ENCODE results near the gene NEURL1. TPM values are rescaled to one million over a fixed set of nuclear protein-coding genes. Genes with fewer than 3 reads are reported as not detected.
"Not testable (repeated sequence)": the region's sequence is repeated elsewhere in the genome, so short reads cannot be mapped to it uniquely, and the experiment has no call there.

The NEURL1 gene
- total RNA-seq, 2 donors from 2014 or later = 0.37 to 0.38 TPM

GRCh38 chr10:103479135-103479534 lies 14.4 kb upstream of the NEURL1 start, which contains the start of gene CALHM3:
CALHM3 (minus strand) TSS chr10:103479240; CDS start chr10:103479032, 208 bp downstream.
- Mint-ChIP-seq H3K27ac (no peak within 1 kb of the TSS), H3K36me3 (ENCODE audit: low read depth) (no peaks in the 10 kb centered on the region), H3K4me1 (peaks cover 5% of the 10 kb centered on the region), H3K4me3 (no peak within 1 kb of the TSS), H3K9me3 (no peaks in the 10 kb centered on the region), H3K27me3 (ENCODE audit: insufficient read depth) (no peaks in the 10 kb centered on the region)
- H3K4me1 ChIP-seq (ENCODE audit: control insufficient read depth, insufficient read depth, low read length) = peaks cover 4% of the 10 kb centered on the region
- H3K27ac ChIP-seq (ENCODE audit: low read depth, low read length) = no peak within 1 kb of the TSS
- H3K9me3 ChIP-seq (ENCODE audit: control insufficient read depth, low read length) = no peaks in the 10 kb centered on the region
- no peak for TF ChIP-seq CTCF (conservative IDR thresholded peaks at IDR 0.05)
- no peaks in the 10 kb centered on the region for H3K27me3 ChIP-seq (ENCODE audit: control insufficient read depth, insufficient read depth, low read length, poor library complexity, severe bottlenecking)
- no peak for DNase-seq
- 78 to 87% methylated on average over 1 to 7 of the region's 7 CpGs for WGBS, 2 experiments (ENCODE audit: insufficient coverage in 1 of 2, insufficient read length in 1 of 2)
- no peaks in the 10 kb centered on the region for H3K36me3 ChIP-seq (ENCODE audit: control insufficient read depth, insufficient read depth, low read length)
- no peak within 1 kb of the TSS for H3K4me3 ChIP-seq (ENCODE audit: low read length)
- no peak within 1 kb of the TSS for H3K9ac ChIP-seq (ENCODE audit: extremely low read depth, low read length, poor library complexity, severe bottlenecking)

GRCh38 chr10:103480521-103480920 lies 13.0 kb upstream of the NEURL1 start:
- WGBS, 2 experiments (ENCODE audit: insufficient coverage in 1 of 2, insufficient read length in 1 of 2) = 90 to 100% methylated on average over 2 to 5 of the region's 5 CpGs
- H3K27ac Mint-ChIP-seq = no peak overlapping the region

GRCh38 chr10:103481974-103482531 lies 11.5 kb upstream of the NEURL1 start:
- Mint-ChIP-seq H3K27me3 (ENCODE audit: insufficient read depth) (peaks cover 3% of the 10 kb centered on the region), H3K36me3 (ENCODE audit: low read depth) (no peaks in the 10 kb centered on the region), H3K4me3 (no peak overlapping the region), H3K9me3 (no peaks in the 10 kb centered on the region), H3K4me1 (no peaks in the 10 kb centered on the region), H3K27ac (no peak overlapping the region)
- H3K9me3 ChIP-seq (ENCODE audit: control insufficient read depth, low read length) = no peaks in the 10 kb centered on the region
- no peaks in the 10 kb centered on the region for H3K27me3 ChIP-seq (ENCODE audit: control insufficient read depth, insufficient read depth, low read length, poor library complexity, severe bottlenecking)
- no peak overlapping the region for H3K9ac ChIP-seq (ENCODE audit: extremely low read depth, low read length, poor library complexity, severe bottlenecking)
- no peaks in the 10 kb centered on the region for H3K4me1 ChIP-seq (ENCODE audit: control insufficient read depth, insufficient read depth, low read length)
- H3K4me3 ChIP-seq (ENCODE audit: low read length) = no peak overlapping the region
- no peaks in the 10 kb centered on the region for H3K36me3 ChIP-seq (ENCODE audit: control insufficient read depth, insufficient read depth, low read length)
- DNase-seq = no peak
- no peak overlapping the region for H3K27ac ChIP-seq (ENCODE audit: low read depth, low read length)
- peak; percentile 78 for TF ChIP-seq CTCF (conservative IDR thresholded peaks at IDR 0.05)
- WGBS, 2 experiments (ENCODE audit: insufficient coverage in 1 of 2, insufficient read length in 1 of 2) = 76 to 80% methylated on average over 10 to 11 of the region's 12 CpGs

More at GRCh38 chr10:103480521-103480920, 13.0 kb upstream of the NEURL1 start:
- Mint-ChIP-seq H3K4me1 (peaks cover 5% of the 10 kb centered on the region), H3K27me3 (ENCODE audit: insufficient read depth) (no peaks in the 10 kb centered on the region), H3K4me3 (no peak overlapping the region), H3K9me3 (no peaks in the 10 kb centered on the region), H3K36me3 (ENCODE audit: low read depth) (no peaks in the 10 kb centered on the region)
- Histone ChIP-seq H3K4me1 (ENCODE audit: control insufficient read depth, insufficient read depth, low read length) (peaks cover 4% of the 10 kb centered on the region), H3K27ac (ENCODE audit: low read depth, low read length) (no peak overlapping the region), H3K9ac (ENCODE audit: extremely low read depth, low read length, poor library complexity, severe bottlenecking) (no peak overlapping the region), H3K4me3 (ENCODE audit: low read length) (no peak overlapping the region), H3K27me3 (ENCODE audit: control insufficient read depth, insufficient read depth, low read length, poor library complexity, severe bottlenecking) (no peaks in the 10 kb centered on the region), H3K36me3 (ENCODE audit: control insufficient read depth, insufficient read depth, low read length) (no peaks in the 10 kb centered on the region), H3K9me3 (ENCODE audit: control insufficient read depth, low read length) (no peaks in the 10 kb centered on the region)
- no peak for TF ChIP-seq CTCF (conservative IDR thresholded peaks at IDR 0.05)
- DNase-seq = no peak

- not testable (repeated sequence) for DNase-seq; H3K27ac ChIP-seq (ENCODE audit: low read depth, low read length); H3K9ac ChIP-seq (ENCODE audit: extremely low read depth, low read length, poor library complexity, severe bottlenecking); H3K4me1 ChIP-seq (ENCODE audit: control insufficient read depth, insufficient read depth, low read length); H3K9me3 ChIP-seq (ENCODE audit: control insufficient read depth, low read length); H3K9me3 Mint-ChIP-seq; H3K36me3 Mint-ChIP-seq (ENCODE audit: low read depth); H3K4me3 Mint-ChIP-seq; H3K27ac Mint-ChIP-seq; H3K27me3 ChIP-seq (ENCODE audit: control insufficient read depth, insufficient read depth, low read length, poor library complexity, severe bottlenecking); H3K36me3 ChIP-seq (ENCODE audit: control insufficient read depth, insufficient read depth, low read length); H3K4me1 Mint-ChIP-seq; H3K4me3 ChIP-seq (ENCODE audit: low read length)
- WGBS, 2 experiments (ENCODE audit: insufficient coverage in 1 of 2, insufficient read length in 1 of 2) = 90 to 91% methylated on average over 6 to 7 of the region's 8 CpGs
- peaks cover 20% of the 10 kb centered on the region for H3K27me3 Mint-ChIP-seq (ENCODE audit: insufficient read depth)
Observed at GRCh38 chr10:103486635-103487409, 6.7 kb upstream of the NEURL1 start.

Data from endodermal cell (in vitro differentiated cells).